SK-N-SH (cell line): ENCODE data around the gene HTR6. TPM values are rescaled to one million over a fixed set of nuclear protein-coding genes. Genes with fewer than 3 reads are reported as not detected.

Experiments used
- CTCF ChIA-PET: fragments of 300-600, 350-600 bp; formaldehyde crosslinking; extraction: SDS; loops from one replicate; lab custom pipeline; 2021; lab: Yijun Ruan, JAX
- POLR2A ChIA-PET: fragments of 350-600 bp; sonication (Branson Sonifier 250); formaldehyde crosslinking; extraction: SDS; loops from one replicate; lab custom pipeline; 2020; ENCODE audit warnings: antibody characterized with exemption, inconsistent platforms; lab: Yijun Ruan, JAX
- DNase-seq: peaks from one replicate; pipeline ENCODE4 v3.0.0; 2012
- H2AFZ ChIP-seq: fragments of 200-600 bp; sonication (generic); 2 replicates; pipeline ENCODE4 v1.8.1; 2016; ENCODE audit warnings: antibody characterized with exemption, mild to moderate bottlenecking, low read depth
- H3F3A ChIP-seq: fragments of 200-600 bp; sonication (generic); replicated peaks from 2 replicates; pipeline ENCODE3; 2016; ENCODE audit warnings: antibody characterized with exemption, mild to moderate bottlenecking; ENCODE audit not compliant: insufficient read depth
- H3K27ac ChIP-seq, 2 experiments: fragments of 200-500 bp in 1 of 2; fragments of 200-600 bp in 1 of 2; sonication (Bioruptor generic) in 1 of 2; sonication (generic), shearing (Covaris generic) in 1 of 2; 2 replicates each; pipeline versions ENCODE4 v1.5.1 to v1.6.1; 2014 to 2016; ENCODE audit warnings: low read depth in 2 of 2, inconsistent platforms in 1 of 2, low read length in 1 of 2, mild to moderate bottlenecking in 1 of 2, mixed read lengths in 1 of 2
- H3K27me3 ChIP-seq: fragments of 200-600 bp; sonication (generic), shearing (Covaris generic); 2 replicates; pipeline ENCODE4 v1.6.1; 2016; ENCODE audit warnings: mixed run types; ENCODE audit not compliant: insufficient read depth
- H3K36me3 ChIP-seq, 2 experiments: fragments of 200-500 bp in 1 of 2; fragments of 200-600 bp in 1 of 2; sonication (Bioruptor generic) in 1 of 2; sonication (generic) in 1 of 2; replicated peaks in 1 of 2; 2 replicates each; pipeline versions ENCODE3 to v1.5.1; 2014 to 2016; ENCODE audit warnings: low read length in 1 of 2, mild to moderate bottlenecking in 1 of 2; ENCODE audit not compliant: insufficient read depth in 2 of 2, control insufficient read depth in 1 of 2
- H3K4me1 ChIP-seq, 2 experiments: fragments of 200-500 bp in 1 of 2; fragments of 200-600 bp in 1 of 2; sonication (Bioruptor generic) in 1 of 2; sonication (generic), shearing (Covaris generic) in 1 of 2; 2 replicates each; pipeline versions ENCODE4 v1.5.1 to v1.6.1; 2014 to 2016; ENCODE audit warnings: low read depth in 1 of 2, low read length in 1 of 2, mixed run types in 1 of 2; ENCODE audit not compliant: insufficient read depth in 2 of 2, control insufficient read depth in 1 of 2
- H3K4me2 ChIP-seq: fragments of 200-600 bp; sonication (generic), shearing (Covaris generic); 2 replicates; pipeline ENCODE4 v1.6.1; 2017; ENCODE audit warnings: mixed run types
- H3K4me3 ChIP-seq, 2 experiments: fragments of 200-500 bp in 1 of 2; fragments of 200-600 bp in 1 of 2; sonication (Bioruptor generic) in 1 of 2; sonication (generic), shearing (Covaris generic) in 1 of 2; 2 replicates each; pipeline versions ENCODE4 v1.5.1 to v1.8.1; 2014 to 2016; ENCODE audit warnings: low read depth in 2 of 2, inconsistent platforms in 1 of 2, low read length in 1 of 2, mild to moderate bottlenecking in 1 of 2, mixed read lengths in 1 of 2, moderate library complexity in 1 of 2
- H3K79me2 ChIP-seq: fragments of 200-600 bp; sonication (generic); 2 replicates; pipeline ENCODE4 v1.8.1; 2017; ENCODE audit warnings: mild to moderate bottlenecking; ENCODE audit not compliant: insufficient read depth
- H3K9ac ChIP-seq: fragments of 200-600 bp; sonication (generic); 2 replicates; pipeline ENCODE4 v1.6.1; 2017; ENCODE audit warnings: mixed run types
- H3K9me2 ChIP-seq: fragments of 200-600 bp; sonication (generic); 2 replicates; pipeline ENCODE4 v1.6.1; 2017; ENCODE audit warnings: mixed run types
- H3K9me3 ChIP-seq: fragments of 200-600 bp; sonication (generic); 2 replicates; pipeline ENCODE4 v1.6.1; 2017; ENCODE audit warnings: mixed run types, mild to moderate bottlenecking, moderate library complexity
- H4K20me1 ChIP-seq: fragments of 200-600 bp; sonication (generic); 2 replicates; pipeline ENCODE4 v1.6.1; 2017; ENCODE audit warnings: mild to moderate bottlenecking, mixed run types; ENCODE audit not compliant: insufficient read depth
- CHD2 ChIP-seq: fragments of 150-350 bp; IDR thresholded peaks from 2 replicates; pipeline ENCODE4 v1.6.1; 2018; ENCODE audit warnings: low read length; ENCODE audit not compliant: partially characterized antibody
- ELF1 ChIP-seq: IDR thresholded peaks from 2 replicates; pipeline ENCODE4 v1.4.0; 2012
- EZH2phosphoT487 ChIP-seq: fragments of 200-600 bp; sonication (generic); IDR thresholded peaks from 2 replicates; pipeline ENCODE4 v1.6.1; 2017; ENCODE audit warnings: low read depth, mixed run types, mild to moderate bottlenecking, antibody characterized with exemption, moderate library complexity, borderline replicate concordance
- FOXJ3 ChIP-seq: sonication (generic); formaldehyde crosslinking; IDR thresholded peaks from 2 replicates; pipeline ENCODE4 v1.5.1; 2020; ENCODE audit warnings: mild to moderate bottlenecking, missing genetic modification reagents
- FOXM1 ChIP-seq: IDR thresholded peaks from 2 replicates; pipeline ENCODE4 v1.4.0; 2012; ENCODE audit warnings: low read depth, mild to moderate bottlenecking
- GABPA ChIP-seq: IDR thresholded peaks from 2 replicates; pipeline ENCODE4 v1.4.0; 2012; ENCODE audit warnings: low read depth, mild to moderate bottlenecking
- GATA2 ChIP-seq: sonication (generic); formaldehyde crosslinking; IDR thresholded peaks from 2 replicates; pipeline ENCODE4 v1.5.0; 2020; ENCODE audit warnings: mild to moderate bottlenecking, missing genetic modification reagents
- PBX3 ChIP-seq: IDR thresholded peaks from 2 replicates; pipeline ENCODE4; 2012
- RFX5 ChIP-seq: IDR thresholded peaks from 2 replicates; pipeline ENCODE4 v1.6.1; 2012; ENCODE audit warnings: mild to moderate bottlenecking, improper control_type of control experiment, low read length
- SIN3A ChIP-seq: IDR thresholded peaks from 2 replicates; pipeline ENCODE4 v1.6.1; 2012; ENCODE audit warnings: low read depth, mild to moderate bottlenecking, low read length, moderate library complexity, borderline replicate concordance
- TEAD4 ChIP-seq: IDR thresholded peaks from 2 replicates; pipeline ENCODE4 v1.4.0; 2012; ENCODE audit warnings: mild to moderate bottlenecking, borderline replicate concordance; ENCODE audit not compliant: insufficient read depth
- USF1 ChIP-seq: IDR thresholded peaks from 2 replicates; pipeline ENCODE4 v1.4.0; 2012; ENCODE audit warnings: low read depth, borderline replicate concordance
- WGBS: methylation state at CpG from one replicate; pipeline ENCODE4 v1.1.6; 2017; ENCODE audit warnings: low lambda C conversion rate; 5-methylcytosine and 5-hydroxymethylcytosine counted together
- polyA plus RNA-seq, 3 experiments: library from polyadenylated mRNA; depleted of rRNA; stranded (reverse); fragments of >200 nt; gene quantifications; 2 replicates each; pipeline ENCODE4 v1.2.3, GENCODE V29; 2012

HTR6 gene
- polyA plus RNA-seq, 1 of the 3 experiments (the other 2 are of a cell fraction): 0.05 TPM

GRCh38 chr1:19656780-19657466, 7.8 kb upstream of the HTR6 start:
- H3K27me3 ChIP-seq: no peaks in the 10 kb centered on the region
- no peak overlapping the region for H3K4me3 ChIP-seq
- H3F3A ChIP-seq: no peaks in the 10 kb centered on the region
- no peak for TF ChIP-seq FOXM1
- TF ChIP-seq, all 33 proteins: peak for 0
- Histone ChIP-seq H3K9me2 (no peaks in the 10 kb centered on the region), H3K4me1 (peaks cover 0 to 13% of the 10 kb centered on the region in 2 experiments; a peak in 1 of 4 replicates), H4K20me1 (0 out of 2 replicates have a peak, but pooled peaks cover 3% of the 10 kb centered on the region), H3K79me2 (no peaks in the 10 kb centered on the region), H3K9me3 (no peaks in the 10 kb centered on the region), H3K36me3 (no peaks in the 10 kb centered on the region), H3K4me2 (no peak overlapping the region), H3K9ac (no peak overlapping the region), H3K27ac (no peak overlapping the region), H2AFZ (no peak overlapping the region)
- no peak for DNase-seq
- CTCF ChIA-PET: interaction anchor here (0.7 to 33.1 kb wide), 6 partner anchors 11 to 314 kb away, joined by 3 to 553 read pairs (median 11); no protein-coding TSS in a partner anchor
- POLR2A ChIA-PET: interaction anchor here (0.5 kb wide), 1 partner anchor 273 kb away, joined by 3 read pairs; no protein-coding TSS in a partner anchor
- 37% methylated on average over 3 of the region's 15 CpGs for WGBS

- WGBS: 94% methylated on average over 6 of the region's 10 CpGs
These were observed 7.2 kb upstream of the HTR6 start for GRCh38 chr1:19657511-19657910.

More at GRCh38 chr1:19657511-19657910, 7.2 kb upstream of the HTR6 start:
- no peak overlapping the region for H3K9ac ChIP-seq
- TF ChIP-seq GABPA (no peak), CHD2 (no peak), SIN3A (no peak), EZH2phosphoT487 (no peak), PBX3 (no peak), ELF1 (no peak), FOXJ3 (CRISPR knock-in tag) (no peak), RFX5 (no peak), GATA2 (CRISPR knock-in tag) (no peak), USF1 (no peak), TEAD4 (no peak)
- TF ChIP-seq, all 33 proteins: peak for 0
- Histone ChIP-seq H3K4me2 (no peak overlapping the region), H3K79me2 (no peaks in the 10 kb centered on the region), H3K4me3 (no peak overlapping the region), H2AFZ (no peak overlapping the region), H3K9me2 (no peaks in the 10 kb centered on the region), H3K27ac (no peak overlapping the region), H3K27me3 (no peaks in the 10 kb centered on the region), H4K20me1 (0 out of 2 replicates have a peak, but pooled peaks cover 3% of the 10 kb centered on the region), H3F3A (no peaks in the 10 kb centered on the region), H3K36me3 (no peaks in the 10 kb centered on the region), H3K9me3 (no peaks in the 10 kb centered on the region), H3K4me1 (peaks cover 0 to 13% of the 10 kb centered on the region in 2 experiments; a peak in 1 of 4 replicates)
- CTCF ChIA-PET: interaction anchor here (2.8 to 33.1 kb wide), 3 partner anchors 50 to 315 kb away, joined by 18 to 553 read pairs (median 29); no protein-coding TSS in a partner anchor
- POLR2A ChIA-PET: no interaction called here
- DNase-seq: no peak
